Ramos (cell line): ENCODE results near the gene ZNF618.

Experiments
- in situ Hi-C: fragments of 300-500 bp; cut with MboI; formaldehyde crosslinking; loops from one replicate; pipeline ENCODE4 v1.14.3; 2022; ENCODE audit warnings: low sequenced_read_pairs; ENCODE audit not compliant: unreplicated experiment

ZNF618 gene

DNA sequence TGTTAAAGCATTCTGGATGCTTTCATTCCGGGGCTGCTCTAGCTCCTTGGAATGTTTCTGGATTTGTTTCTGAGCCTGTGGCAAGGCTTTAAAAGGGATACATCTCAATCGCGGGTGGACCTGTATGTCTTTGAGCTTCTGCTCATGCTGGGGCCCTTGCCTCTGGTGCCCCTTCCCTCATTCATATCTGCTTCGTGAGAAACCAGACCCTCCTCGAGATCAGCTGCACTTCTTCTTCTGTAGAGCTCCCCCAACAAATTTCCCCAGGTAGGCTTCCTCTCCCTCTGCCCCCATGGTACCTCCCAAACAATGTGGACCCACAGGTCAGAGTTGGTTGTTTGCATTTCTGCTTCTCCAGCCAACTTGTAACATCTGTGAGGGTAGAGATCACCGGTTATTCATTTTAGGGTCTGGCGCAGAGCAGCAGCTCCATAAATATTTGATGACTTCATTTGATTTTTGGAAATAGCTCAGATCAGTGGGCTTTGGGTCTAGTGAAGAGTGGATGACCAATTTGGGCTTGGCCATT, 6.6 kb downstream of the ZNF618 start:
- in situ Hi-C loops, result no loop called here

DNA sequence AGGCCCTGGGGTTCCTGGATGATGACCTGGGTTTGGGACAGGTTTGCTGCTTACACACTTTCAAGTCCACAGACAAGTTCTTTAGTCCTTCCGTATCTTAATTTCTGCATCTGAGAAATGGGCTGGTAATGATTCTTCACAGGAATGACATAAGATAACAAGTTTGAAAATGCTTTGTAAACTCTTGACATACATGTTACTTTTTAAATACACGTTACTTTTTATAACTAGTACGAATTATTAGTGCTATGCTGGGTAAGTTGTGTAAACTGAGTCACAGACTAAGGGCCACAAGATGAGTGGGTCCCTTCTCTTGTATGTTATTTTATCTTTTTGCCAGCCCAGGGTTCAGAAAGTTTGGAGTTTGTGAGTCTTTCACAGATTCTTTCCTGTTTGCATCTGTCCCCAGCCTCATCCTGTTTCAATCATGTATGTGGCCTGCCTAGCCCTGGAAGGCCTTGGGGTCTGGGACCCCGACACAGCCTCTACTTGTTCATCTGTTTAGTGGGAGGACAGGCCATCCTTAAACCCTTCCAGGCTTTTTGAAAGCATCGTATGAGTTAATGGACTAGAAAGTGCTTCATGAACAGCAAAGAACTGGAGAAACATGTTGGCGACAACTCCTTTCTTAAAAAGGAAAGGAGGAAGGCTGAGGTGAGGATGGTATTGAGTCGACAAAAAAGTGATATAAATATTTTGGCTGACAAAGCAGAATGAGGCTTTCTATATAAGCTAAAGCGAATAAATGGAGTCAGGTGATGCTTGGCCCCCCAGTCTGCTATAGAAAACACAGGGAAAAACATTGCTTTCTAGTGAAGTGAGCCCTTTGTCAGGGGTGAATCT, 9.3 kb downstream of the ZNF618 start:
- in situ Hi-C loops, result no loop called here

DNA sequence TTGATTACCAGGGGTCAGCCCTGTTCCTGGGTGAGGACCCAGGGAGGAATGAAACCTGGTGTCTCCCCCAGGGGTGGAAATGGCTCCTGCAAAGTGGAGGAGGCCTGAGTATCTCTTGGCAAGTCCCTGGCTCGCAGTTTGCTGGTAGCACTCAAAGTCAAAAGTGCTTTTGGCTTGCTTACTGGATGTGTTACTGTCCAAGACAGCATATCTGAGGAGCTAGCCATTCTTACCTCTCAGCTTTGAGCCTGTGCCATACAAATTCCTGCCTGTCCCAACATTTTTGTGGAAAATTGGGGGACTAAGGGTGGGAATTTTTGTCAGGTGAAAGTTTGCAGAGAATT, 9.9 kb downstream of the ZNF618 start:
- in situ Hi-C loops, result no loop called here

DNA sequence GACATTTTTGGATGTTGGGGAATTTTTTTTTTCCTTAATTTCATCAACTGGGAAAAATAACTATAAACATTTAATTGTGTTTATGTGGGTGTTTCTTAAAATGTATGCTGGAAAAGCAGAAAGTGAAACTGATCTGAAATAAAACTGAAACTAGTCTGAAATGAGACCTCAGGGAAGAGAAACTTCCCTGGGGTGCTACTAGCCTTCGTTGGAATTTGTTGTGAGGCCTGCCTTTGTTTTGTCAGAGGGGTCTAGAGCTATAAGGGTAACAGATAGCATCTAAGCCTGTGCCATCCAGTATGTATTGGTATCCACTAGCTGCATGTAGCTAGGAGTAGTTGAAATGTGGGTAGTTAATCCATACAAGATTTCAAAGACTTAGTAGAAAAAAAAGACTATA, 10.4 kb downstream of the ZNF618 start:
- in situ Hi-C loops, result no loop called here

DNA sequence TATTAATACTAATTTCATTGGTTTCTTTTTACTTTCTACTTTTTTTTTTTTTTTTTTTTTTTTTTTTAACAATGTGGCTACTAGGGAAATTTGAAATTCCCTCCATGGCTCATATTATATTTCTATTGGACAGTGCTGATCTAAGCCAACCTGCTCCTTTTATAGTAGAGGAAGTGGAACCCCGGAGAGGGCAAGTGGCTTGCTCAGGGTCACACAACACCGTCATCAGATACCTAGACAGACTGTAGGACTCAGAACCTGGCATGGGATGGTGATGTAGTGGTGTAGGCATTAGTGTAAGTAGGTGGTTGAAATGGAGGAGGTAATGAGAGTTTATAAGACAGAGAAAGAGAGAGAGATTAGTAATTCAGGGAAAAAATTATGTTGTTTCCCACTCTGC, 10.8 kb downstream of the ZNF618 start:
- in situ Hi-C loops, result no loop called here

- in situ Hi-C loops, result no loop called here
Observed at GRCh38 chr9:113887436-113887835, 11.3 kb downstream of the ZNF618 start.

DNA sequence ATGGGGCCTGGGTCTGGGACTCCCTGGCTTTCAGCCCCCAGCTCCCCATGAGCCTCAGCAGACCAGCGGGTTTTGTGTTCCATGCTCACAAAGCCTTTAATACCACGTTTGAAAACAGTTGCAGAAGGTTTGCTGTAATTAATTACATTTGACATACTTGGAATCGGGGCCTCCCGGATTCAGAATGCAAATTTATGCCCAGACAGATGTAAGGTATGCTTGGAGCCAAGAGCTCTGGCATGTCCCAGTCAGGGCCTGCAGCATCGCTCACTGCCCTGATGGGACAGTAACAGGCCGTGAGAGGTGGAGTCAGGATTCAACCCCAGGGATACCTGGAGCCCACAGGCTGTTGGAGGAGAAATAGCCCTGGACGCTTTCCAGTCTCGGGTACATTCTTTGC, 12.2 kb downstream of the ZNF618 start:
- in situ Hi-C loops, result no loop called here

GRCh38 chr9:113888976-113889375, 12.9 kb downstream of the ZNF618 start:
- in situ Hi-C loops, result no loop called here

GRCh38 chr9:113890704-113891103, 14.6 kb downstream of the ZNF618 start:
- in situ Hi-C loops, result no loop called here

GRCh38 chr9:113892861-113893491, 16.9 kb downstream of the ZNF618 start:
- in situ Hi-C loops, result no loop called here

GRCh38 chr9:113894166-113894565, 18.1 kb downstream of the ZNF618 start:
- in situ Hi-C loops, result no loop called here

- in situ Hi-C loops, result no loop called here
Observed at GRCh38 chr9:113895526-113895925, 19.4 kb downstream of the ZNF618 start.

DNA sequence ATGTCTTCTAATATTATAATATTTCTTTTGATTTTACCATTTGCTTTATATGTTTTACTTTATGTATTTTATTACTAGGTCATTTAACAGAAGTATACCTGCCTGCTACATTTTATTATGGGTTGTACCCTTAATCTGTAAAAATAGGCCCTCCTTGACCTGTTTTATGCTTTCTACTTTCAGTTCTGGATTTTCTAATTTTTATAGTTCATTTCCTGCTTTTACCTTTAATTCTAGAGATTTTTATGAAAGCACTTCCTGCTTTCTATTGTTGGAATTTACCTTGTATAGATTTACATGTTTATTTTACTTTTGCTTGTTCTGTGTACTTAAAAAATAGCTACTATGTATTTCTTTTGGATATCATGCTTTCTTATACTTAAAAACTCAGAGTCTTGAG, 20.6 kb downstream of the ZNF618 start:
- in situ Hi-C loops, result no loop called here

DNA sequence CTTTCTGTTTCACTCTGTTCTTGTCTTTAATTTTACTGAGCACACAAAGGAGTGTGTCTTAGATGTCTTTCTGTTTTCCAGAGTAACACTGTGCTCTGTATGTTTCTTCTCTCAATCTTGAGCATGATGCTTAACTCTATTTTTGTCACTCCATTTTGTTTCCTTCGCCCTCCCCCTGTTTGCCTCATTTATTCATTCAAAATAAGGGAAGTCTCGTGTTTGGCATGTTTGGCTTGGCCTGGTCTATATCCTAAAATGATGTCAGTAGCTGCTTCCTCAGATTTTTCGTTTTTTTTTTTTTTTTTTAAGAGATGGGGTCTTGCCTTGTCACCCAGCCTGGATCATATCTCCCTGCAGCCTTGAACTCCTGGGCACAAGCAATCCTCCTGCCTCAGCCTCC, 22.0 kb downstream of the ZNF618 start:
- in situ Hi-C loops, result no loop called here

DNA sequence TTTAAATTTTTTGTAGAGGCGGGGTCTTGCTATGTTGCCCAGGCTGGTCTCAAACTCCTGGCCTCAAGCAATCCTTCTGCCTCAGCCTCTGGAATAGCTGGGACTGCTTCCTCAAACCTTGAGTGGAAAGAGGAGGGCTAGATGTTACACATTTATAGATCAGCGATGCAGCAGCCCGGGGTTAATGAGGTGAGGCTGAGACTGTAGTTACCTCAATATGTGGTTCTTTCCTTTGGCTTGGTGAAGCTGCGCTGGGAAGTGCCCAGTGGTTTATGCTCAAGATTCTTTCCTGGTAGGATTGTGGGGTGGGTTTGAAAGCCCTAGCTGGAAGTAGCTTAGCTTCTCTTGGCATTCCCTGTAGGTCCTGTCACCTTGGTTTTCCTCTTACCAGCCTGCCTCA, 22.5 kb downstream of the ZNF618 start:
- in situ Hi-C loops, result no loop called here

GRCh38 chr9:113899205-113899604, 23.1 kb downstream of the ZNF618 start:
- in situ Hi-C loops, result no loop called here

- in situ Hi-C loops, result no loop called here
Observed at GRCh38 chr9:113901221-113901688, 25.1 kb downstream of the ZNF618 start.

DNA sequence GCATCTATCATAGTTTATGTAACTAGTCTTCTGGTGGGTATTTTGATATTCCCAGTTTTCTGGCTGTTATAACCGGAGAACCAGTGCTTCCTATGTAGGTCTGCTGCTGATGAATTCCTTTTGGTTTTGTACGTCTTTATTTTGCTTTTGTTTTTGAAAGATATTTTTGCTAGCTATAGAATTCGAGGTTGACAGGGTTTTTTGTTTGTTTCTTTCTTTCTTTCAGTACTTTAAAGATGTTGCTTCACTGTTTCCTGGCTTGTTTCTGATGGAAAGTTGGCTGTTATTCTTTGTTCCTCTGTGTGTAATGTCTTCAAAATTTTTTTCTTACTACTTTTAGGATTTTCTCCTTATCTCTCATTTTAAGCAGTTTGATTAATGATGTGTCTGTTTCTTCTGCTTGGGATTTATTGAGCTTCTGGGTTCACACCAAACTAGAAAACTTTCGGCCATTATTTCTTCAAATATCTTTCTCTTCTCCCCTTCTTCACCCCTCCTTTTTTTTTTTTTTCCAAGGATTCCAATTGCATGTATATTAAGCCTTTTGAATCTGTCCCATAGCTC, 27.5 kb downstream of the ZNF618 start:
- in situ Hi-C loops, result no loop called here

GRCh38 chr9:113906411-113907110, 30.5 kb downstream of the ZNF618 start:
- in situ Hi-C loops, result no loop called here

GRCh38 chr9:113907282-113907681, 31.2 kb downstream of the ZNF618 start:
- in situ Hi-C loops, result no loop called here

DNA sequence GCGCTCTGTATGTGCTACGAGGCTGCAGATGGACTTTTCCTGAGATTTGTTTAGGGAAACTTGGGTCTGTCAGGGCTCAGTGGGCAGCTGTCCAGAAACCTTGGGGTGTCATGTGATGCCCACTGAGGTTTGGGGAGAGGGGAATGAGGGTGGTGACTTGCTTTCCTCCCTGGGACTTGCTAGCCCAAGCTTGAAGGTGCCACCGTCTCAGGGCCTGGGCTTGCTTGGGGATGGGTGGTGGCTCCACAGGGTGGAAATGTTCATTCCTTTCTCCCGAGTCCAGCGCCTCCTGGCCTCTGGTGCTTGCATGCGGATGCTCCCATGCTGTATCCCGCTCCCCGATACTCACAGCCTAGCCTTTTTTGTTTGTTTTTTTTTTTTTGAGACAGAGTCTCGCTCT, 33.3 kb downstream of the ZNF618 start:
- in situ Hi-C loops, result no loop called here
